ENCODE data around the gene PTGR3.

Gene PTGR3

GRCh38 chr18:75231053-75231406 lies 22.1 kb upstream of the PTGR3 start:
- no peak for DNase-seq

GRCh38 chr18:75230163-75231052 lies 21.5 kb upstream of the PTGR3 start:
- no peak for DNase-seq

DNA sequence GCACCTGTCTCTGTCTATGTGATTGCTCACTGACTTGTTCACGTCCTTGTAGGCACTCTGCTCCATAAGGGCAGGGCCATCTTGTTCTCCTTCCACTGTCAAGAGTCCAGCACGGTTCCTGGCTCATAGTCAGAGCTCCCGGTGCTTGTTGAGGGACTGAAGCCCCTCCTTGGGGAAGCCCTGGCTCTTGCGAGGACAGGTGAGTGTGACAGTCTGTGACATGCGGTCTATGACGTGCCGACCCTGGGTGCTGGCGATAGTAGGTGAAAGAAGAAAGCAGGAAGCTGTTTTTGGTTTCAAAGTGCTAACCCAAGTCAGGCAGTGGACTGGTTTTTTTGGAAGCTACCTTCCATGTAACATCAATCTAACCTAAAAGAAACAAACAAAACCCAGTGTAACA lies 20.5 kb upstream of the PTGR3 start:
- DNase-seq, result no peak

- no peak for DNase-seq
These were observed 20.0 kb upstream of the PTGR3 start for GRCh38 chr18:75228967-75229366.

- no peak for DNase-seq
These were observed 18.8 kb upstream of the PTGR3 start for GRCh38 chr18:75227535-75228296.

DNA sequence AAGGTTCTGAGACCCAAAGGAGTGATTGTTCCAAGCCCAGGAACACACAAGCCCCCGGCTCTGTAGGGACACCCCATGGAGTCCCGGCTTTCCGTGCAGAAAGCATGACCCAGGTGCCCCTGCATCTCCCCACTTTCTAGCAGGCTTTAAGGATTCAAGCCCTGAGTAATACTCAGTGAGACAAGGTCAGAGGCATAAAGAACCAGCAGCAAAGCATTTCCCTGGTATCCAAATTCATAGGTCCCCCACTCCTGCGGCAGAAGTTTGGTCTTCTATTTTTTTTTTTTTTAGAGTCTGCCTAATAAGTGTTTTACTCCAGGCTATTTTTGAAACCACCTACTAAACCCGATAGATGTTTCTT lies 18.0 kb upstream of the PTGR3 start:
- no peak for DNase-seq

DNA sequence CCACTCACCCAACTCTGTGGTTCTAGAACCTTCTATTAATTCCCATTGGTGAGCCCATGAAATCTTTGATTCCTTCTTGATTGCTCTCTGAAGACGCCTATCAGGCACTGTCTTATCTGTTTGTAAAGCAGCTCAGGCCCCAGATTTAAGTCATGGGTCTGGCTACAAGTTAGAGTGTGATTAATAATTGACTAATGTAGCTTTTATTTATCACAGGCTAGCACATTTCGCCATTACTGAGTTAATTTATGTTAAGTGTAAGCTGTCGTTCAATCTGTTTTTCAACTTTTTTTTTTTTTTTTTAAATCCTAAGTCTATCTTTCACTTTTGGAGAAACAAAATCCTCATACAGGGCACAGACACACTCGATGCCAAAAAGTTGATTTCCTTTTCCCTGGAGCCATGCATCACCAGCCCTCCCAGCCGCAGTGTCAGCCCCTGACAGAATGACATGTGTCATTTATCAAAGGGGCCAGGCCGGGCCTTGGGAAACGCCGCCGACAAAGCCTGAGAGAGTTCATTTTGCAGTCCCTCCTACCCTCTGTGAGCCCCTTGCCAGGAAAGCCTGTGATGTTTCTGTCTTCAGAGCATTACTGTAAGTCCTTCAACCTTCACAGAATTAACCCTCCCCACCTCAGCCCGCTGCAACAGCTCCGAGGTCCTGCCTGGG lies 17.5 kb upstream of the PTGR3 start:
- DNase-seq, result no peak

DNA sequence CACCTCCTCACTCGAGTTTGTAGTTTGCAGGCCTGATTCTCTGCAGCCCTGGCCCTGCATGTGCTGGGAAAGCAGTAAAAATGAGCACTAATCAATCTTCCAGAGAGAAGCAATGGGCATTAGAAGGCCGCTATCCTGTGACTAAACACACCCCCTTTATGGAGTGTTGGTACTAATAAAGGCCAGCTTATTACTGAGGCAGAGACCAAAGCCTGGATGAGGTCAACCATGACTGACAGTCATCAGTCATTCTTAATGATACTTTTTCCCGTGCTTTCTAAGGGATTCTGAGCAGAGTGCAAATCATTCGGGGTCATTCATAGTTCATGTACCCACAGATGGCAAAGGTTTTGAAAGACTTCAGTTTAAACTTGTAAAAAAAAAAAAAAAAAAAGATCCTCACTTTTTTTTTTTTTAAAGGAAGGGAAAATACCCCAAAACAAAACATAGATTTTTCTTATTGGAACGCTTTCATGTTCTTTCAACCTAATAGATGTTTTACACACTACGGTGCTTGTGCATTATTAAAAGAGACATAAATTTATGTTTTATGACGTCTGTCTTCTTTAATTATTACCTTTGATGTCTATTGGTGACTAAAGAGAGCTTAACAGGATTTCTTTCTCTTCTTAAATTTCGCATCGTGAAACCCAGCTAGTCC lies 14.9 kb upstream of the PTGR3 start:
- peak; percentile 72 for DNase-seq

DNA sequence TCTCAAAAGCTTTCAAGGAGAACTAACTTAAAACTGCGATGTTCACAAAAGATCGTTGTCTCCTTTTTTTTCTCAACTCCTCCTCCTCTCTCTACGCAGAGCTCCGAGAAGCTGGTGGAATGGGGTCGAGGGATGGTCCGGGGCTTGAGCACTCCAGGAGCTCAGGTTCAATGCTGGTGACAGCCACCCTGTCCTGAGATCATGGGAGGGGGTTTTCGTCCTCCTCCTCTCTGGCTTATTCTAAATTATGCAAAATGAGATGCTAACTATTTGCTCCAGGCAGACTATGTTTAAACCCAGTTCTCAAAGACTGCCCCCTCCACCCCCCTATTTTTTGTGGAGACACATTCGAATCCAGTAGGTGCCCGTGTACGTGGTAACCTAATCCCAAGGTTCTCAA lies 13.5 kb upstream of the PTGR3 start:
- no peak for DNase-seq

DNA sequence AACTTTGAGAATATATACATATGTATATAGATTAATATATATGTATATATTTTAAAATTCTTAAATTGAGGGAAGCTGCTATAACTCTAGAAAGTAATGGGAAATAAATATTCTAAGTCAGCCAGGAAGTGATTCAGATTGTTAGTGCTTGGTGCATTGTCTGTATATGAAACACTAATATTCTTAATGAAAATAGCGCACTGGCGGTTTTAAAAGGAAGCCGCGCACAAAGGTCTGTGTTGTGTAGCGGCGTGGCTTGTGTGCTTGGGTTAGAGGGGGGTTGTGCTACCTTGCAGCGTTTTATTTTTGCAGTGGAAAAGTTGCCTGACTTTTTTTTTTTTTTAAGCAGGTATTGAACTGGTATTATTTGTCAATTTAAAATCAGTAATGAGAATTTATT lies 13.0 kb upstream of the PTGR3 start:
- no peak for DNase-seq

- no peak for DNase-seq
These were observed 12.5 kb upstream of the PTGR3 start for GRCh38 chr18:75221397-75221796.

DNA sequence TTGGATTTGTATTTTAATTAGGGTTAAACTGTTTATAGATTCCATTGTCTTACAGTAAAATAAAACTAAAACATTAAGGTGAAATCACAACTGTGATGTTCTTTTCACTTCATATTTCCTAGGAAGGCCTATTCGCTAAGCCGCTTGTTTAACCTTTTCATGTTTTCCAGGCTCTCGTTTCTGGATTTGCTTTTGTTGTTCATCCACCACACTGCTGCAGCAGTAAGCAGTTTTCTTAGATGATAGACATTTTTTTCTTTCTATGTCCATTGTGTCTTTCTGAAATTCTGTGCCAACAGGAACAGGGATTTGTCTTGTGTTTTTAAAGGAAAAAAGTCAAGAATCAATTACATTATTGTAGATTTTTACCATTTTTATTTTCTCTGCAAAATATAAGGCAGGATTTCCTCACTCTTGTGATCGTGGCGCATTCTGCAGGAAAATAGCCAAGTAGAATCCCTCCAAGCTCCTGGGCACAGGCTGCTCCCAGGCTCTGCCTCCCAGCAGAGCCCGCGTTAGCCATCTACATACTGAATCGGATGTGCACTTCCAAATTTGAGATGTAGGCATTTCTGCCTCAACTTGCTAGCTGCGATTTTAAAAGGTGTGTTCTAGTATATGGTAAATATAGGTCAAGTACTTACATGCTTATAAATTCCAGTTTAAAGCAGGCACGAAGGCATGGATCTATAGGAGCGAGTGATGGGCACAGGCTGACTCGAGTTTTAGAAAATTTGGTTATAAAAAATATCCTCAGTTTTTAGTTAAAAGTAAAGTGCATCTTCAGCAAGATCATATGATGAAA lies 11.8 kb upstream of the PTGR3 start:
- no peak for DNase-seq

- DNase-seq, result no peak
These were observed 10.9 kb upstream of the PTGR3 start for GRCh38 chr18:75219745-75220375.

DNA sequence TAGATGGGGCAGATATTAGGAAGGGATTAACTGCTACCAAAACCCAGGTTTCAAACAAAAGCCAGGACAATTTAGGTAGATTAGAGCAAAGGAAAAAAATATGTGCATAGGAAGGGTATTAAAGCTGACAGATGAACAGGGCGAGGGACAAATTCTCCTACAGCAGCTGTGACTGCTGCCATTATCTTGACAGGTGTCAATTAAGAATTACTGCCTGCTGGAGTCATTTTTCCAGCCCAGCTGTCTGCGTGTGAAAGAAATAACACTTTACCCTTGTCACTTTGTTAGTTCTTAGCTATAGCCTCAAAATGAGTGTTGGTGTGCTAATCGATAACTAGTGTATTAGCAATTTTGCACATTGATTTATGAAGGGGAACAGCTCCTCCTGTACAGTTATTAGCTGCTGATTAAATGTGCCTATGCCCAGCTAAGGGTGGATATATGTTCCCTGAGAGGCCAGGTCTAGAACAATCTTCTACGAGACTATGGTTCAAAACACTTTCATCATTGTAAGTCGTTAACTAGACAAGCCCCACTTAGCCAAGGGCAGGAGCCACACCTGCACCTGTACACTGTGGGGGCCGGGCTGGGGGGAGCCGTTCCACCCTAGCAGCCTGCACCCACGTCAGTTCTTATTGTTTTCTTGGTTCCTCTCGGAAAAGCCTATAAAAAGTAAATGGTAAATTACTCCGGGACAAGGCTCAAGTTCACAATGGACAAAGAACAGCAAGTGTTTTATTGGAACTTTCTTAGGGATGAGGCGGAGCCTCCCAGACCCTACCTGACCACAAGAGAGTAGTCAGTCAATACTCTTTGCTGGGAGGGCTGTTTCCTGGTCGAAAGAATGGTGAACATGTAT lies 9.4 kb upstream of the PTGR3 start:
- no peak for DNase-seq

GRCh38 chr18:75216911-75217689 lies 8.2 kb upstream of the PTGR3 start:
- no peak for DNase-seq

- DNase-seq, result no peak
These were observed 7.4 kb upstream of the PTGR3 start for GRCh38 chr18:75216212-75216910.

DNA sequence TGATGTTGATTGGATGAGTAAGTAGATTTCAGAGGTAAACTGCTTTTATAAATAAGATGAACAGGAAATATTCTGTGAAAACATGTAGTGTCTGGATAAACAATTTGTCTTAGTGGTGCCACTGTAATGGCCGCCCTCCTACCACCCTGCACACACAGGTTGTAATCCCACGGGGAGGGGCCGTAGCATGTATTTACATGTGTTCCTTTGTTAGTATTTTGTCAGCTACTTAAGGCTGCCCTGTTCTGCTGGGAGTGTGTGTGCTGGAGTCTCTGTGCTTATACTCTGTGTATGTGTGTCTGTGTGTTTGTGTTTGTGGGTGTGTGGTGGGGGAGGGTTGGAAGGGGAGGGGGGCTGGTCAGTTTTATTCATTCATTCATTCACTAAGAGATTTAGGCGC lies 6.7 kb upstream of the PTGR3 start:
- no peak for DNase-seq

DNA sequence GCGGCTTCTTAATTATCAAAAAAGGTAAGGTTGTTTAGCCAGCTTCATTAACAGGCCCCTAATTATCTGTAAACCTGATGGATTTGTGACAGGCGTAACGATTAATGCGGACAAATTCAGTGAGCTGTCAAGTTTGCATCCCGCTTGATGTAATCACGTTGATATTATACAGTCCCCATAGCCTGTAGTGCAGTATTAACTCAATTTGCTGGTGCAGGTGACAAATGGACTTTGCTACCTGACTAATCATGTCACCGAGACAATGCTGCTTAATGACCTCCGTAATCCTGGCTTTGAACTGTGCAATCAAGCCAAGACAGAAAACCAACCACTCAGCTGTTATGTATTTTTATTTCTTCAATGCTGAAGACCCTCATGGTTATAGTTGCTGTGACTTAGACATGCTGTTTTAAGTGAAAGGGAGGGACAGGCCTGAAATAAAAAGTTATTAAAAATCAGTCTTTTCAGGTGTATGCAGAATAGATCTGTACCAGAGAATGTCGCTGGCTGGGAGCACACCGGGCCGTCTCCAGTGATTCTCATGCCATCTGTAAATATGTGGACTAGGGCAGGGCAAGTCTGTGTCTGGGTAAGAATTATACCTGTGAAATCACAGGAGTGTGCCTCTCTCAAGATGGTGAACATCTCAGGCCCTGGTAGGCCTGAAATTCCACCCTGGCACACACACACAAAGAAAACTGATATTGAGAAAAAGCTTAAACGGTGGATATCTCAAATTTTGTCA lies 6.0 kb upstream of the PTGR3 start:
- no peak for DNase-seq

DNA sequence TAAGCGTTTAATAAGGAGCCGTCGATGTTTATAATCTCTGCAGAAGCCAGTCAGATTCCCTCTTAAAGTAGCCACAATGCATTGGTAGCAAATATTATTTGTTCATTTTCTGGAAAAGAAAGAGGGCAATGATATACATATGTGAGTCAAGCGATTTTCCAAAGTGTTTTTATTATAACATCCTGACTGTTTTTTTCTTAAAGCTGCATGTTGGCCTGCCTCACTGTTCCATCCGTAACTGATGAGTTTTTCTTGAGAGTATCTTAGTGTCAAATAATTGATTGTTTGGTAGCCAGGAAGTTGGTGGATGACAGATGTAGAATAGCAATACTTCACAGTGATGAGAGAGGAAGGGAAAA lies 5.4 kb upstream of the PTGR3 start:
- DNase-seq, result no peak
